IMR-90 (cell line): ENCODE data around the gene MRPL21. TPM values are rescaled to one million over a fixed set of nuclear protein-coding genes. Genes with fewer than 3 reads are reported as not detected.
A peak's percentile ranks its signal among the peaks of the same experiment; 100 is the strongest.

Experiments
- ATAC-seq: fragments of 200-7000 bp; cut with Tn5 transposase; 2 replicates; pipeline ENCODE4 v1.9.1; 2020; ENCODE audit warnings: low read depth, mild to moderate bottlenecking, moderate library complexity
- BruUV-seq: library from RNA; stranded (reverse); fragments of 400-500 nt; replicated peaks from 2 replicates; lab custom pipeline; 2021; lab: Mats Ljungman, UMichigan
- CTCF ChIA-PET: fragments of 300-600 bp; formaldehyde crosslinking; extraction: SDS; loops from one replicate; lab custom pipeline; 2021; ENCODE audit warnings: antibody characterized with exemption; lab: Yijun Ruan, JAX
- POLR2A ChIA-PET: fragments of 300-600 bp; sonication (Branson Sonifier 250); formaldehyde crosslinking; loops from one replicate; lab custom pipeline; 2022; ENCODE audit warnings: antibody characterized with exemption; ENCODE audit not compliant: unreplicated experiment; lab: Charles Lee
- DNase-seq: peaks from one replicate; pipeline ENCODE4 v3.0.0; 2013
- H2AFZ ChIP-seq: replicated peaks from 2 replicates; pipeline ENCODE3; 2013; ENCODE audit warnings: low read length, mild to moderate bottlenecking; ENCODE audit not compliant: poor library complexity
- H2AK5ac ChIP-seq: 2 replicates; pipeline ENCODE4 v1.6.1; 2013; ENCODE audit warnings: low read depth, low read length, inconsistent platforms
- H2AK9ac ChIP-seq: replicated peaks from 2 replicates; pipeline ENCODE3; 2013; ENCODE audit warnings: mild to moderate bottlenecking, low read depth, low read length, moderate library complexity; ENCODE audit not compliant: poor library complexity
- H2BK120ac ChIP-seq: 2 replicates; pipeline ENCODE4 v1.6.1; 2013; ENCODE audit warnings: low read depth, low read length, inconsistent platforms
- H2BK15ac ChIP-seq: 3 replicates; pipeline ENCODE4 v1.6.1; 2013; ENCODE audit warnings: low read depth, low read length, inconsistent platforms
- H2BK20ac ChIP-seq: 2 replicates; pipeline ENCODE4 v1.6.1; 2013; ENCODE audit warnings: low read depth, mild to moderate bottlenecking, inconsistent platforms, low read length, moderate library complexity
- H2BK5ac ChIP-seq: 2 replicates; pipeline ENCODE4 v1.6.1; 2013; ENCODE audit warnings: mild to moderate bottlenecking, low read depth, low read length, inconsistent platforms; ENCODE audit not compliant: poor library complexity, severe bottlenecking
- H3K14ac ChIP-seq: replicated peaks from 2 replicates; pipeline ENCODE4 v1.6.1; 2013; ENCODE audit warnings: low read depth, low read length, inconsistent platforms
- H3K18ac ChIP-seq: 2 replicates; pipeline ENCODE4 v1.6.1; 2013; ENCODE audit warnings: low read depth, low read length, control low read depth
- H3K23ac ChIP-seq: 2 replicates; pipeline ENCODE4 v1.6.1; 2013; ENCODE audit warnings: low read depth, low read length, inconsistent platforms
- H3K27ac ChIP-seq: 2 replicates; pipeline ENCODE4 v1.5.1; 2013; ENCODE audit warnings: mild to moderate bottlenecking, control low read depth, low read length; ENCODE audit not compliant: insufficient read depth
- H3K27me3 ChIP-seq: 2 replicates; pipeline ENCODE4 v1.6.1; 2013; ENCODE audit warnings: low read length; ENCODE audit not compliant: control insufficient read depth, insufficient read depth
- H3K36me3 ChIP-seq: 2 replicates; pipeline ENCODE4 v1.6.1; 2013; ENCODE audit warnings: low read length, mixed read lengths; ENCODE audit not compliant: control insufficient read depth, insufficient read depth
- H3K4ac ChIP-seq: 2 replicates; pipeline ENCODE4 v1.6.1; 2013; ENCODE audit warnings: low read depth, low read length, inconsistent platforms
- H3K4me1 ChIP-seq: 2 replicates; pipeline ENCODE4 v1.6.1; 2013; ENCODE audit warnings: low read length, mixed read lengths; ENCODE audit not compliant: control insufficient read depth, insufficient read depth
- H3K4me2 ChIP-seq: 2 replicates; pipeline ENCODE4 v1.6.1; 2013; ENCODE audit warnings: low read depth, mild to moderate bottlenecking, control low read depth, low read length, moderate library complexity
- H3K4me3 ChIP-seq: 2 replicates; pipeline ENCODE4 v1.5.1; 2013; ENCODE audit warnings: low read depth, mild to moderate bottlenecking, control low read depth, low read length, moderate library complexity; ENCODE audit not compliant: insufficient read depth
- H3K56ac ChIP-seq: 2 replicates; pipeline ENCODE4 v1.6.1; 2013; ENCODE audit warnings: low read length, inconsistent platforms; ENCODE audit not compliant: insufficient read depth; ENCODE audit errors: extremely low read depth
- H3K79me1 ChIP-seq, 2 experiments: 2 replicates each; pipeline ENCODE4 v1.6.1; 2013; ENCODE audit warnings: low read length in 2 of 2, inconsistent platforms in 1 of 2, low read depth in 1 of 2
- H3K9ac ChIP-seq: 2 replicates; pipeline ENCODE4 v1.6.1; 2013; ENCODE audit warnings: low read depth, low read length, control low read depth
- H3K9me1 ChIP-seq: 2 replicates; pipeline ENCODE4 v1.6.1; 2013; ENCODE audit warnings: low read length, inconsistent platforms; ENCODE audit not compliant: insufficient read depth
- H3K9me3 ChIP-seq: 2 replicates; pipeline ENCODE4 v1.6.1; 2013; ENCODE audit warnings: low read length; ENCODE audit not compliant: control insufficient read depth, insufficient read depth
- H4K20me1 ChIP-seq: 2 replicates; pipeline ENCODE4 v1.6.1; 2013; ENCODE audit warnings: low read length, inconsistent platforms; ENCODE audit not compliant: insufficient read depth
- H4K5ac ChIP-seq: 2 replicates; pipeline ENCODE4 v1.6.1; 2013; ENCODE audit warnings: mild to moderate bottlenecking, low read depth, low read length, control low read depth
- H4K8ac ChIP-seq, 2 experiments: 2 replicates each; pipeline ENCODE4 v1.6.1; 2013; ENCODE audit warnings: low read depth in 2 of 2, low read length in 2 of 2, control low read depth in 1 of 2, inconsistent platforms in 1 of 2
- H4K91ac ChIP-seq: 2 replicates; pipeline ENCODE4 v1.6.1; 2013; ENCODE audit warnings: low read depth, low read length, inconsistent platforms; ENCODE audit not compliant: insufficient read depth
- CHD1 ChIP-seq: IDR thresholded peaks from 2 replicates; pipeline ENCODE4 v1.6.1; 2012; ENCODE audit warnings: low read depth, low read length, improper control_type of control experiment
- NFE2L2 ChIP-seq: fragments of 150-350 bp; IDR thresholded peaks from 2 replicates; pipeline ENCODE4 v1.6.1; 2016; ENCODE audit warnings: low read depth, mild to moderate bottlenecking, low read length
- WGBS, 2 experiments: methylation state at CpG; one replicate each; pipeline versions ENCODE4 v1.1.5 to v1.1.7; 2013; ENCODE audit warnings: missing lambda C conversion rate in 2 of 2; ENCODE audit not compliant: insufficient read length in 1 of 2; ENCODE audit errors: extremely low coverage in 2 of 2; 5-methylcytosine and 5-hydroxymethylcytosine counted together
- dilution Hi-C: fragments of 300-500 bp; cut with HindIII; formaldehyde crosslinking; loops from one replicate; pipeline ENCODE4 v1.14.3; 2018; ENCODE audit warnings: low sequenced_read_pairs; ENCODE audit not compliant: unreplicated experiment
- in situ Hi-C: fragments of 300-500 bp; cut with MboI; formaldehyde crosslinking; loops from 3 replicates; pipeline ENCODE4 v1.14.3; 2019; ENCODE audit warnings: low sequenced_read_pairs, inconsistent platforms, mixed read lengths
- intact Hi-C: fragments of 100-400 bp; cut with micrococcal nuclease; formaldehyde crosslinking; loops from 2 replicates; pipeline ENCODE4 v1.10.0; 2022
- polyA plus RNA-seq, 3 experiments: library from polyadenylated mRNA; depleted of rRNA; stranded (reverse); fragments of >200 nt; gene quantifications; 2 replicates each; pipeline ENCODE4 v1.2.3, GENCODE V29; 2012; ENCODE audit warnings: low replicate concordance in 1 of 3
- total RNA-seq: library from RNA; depleted of rRNA; stranded (reverse); fragments of >200 nt; gene quantifications from 2 replicates; pipeline ENCODE4 v1.2.3, GENCODE V29; 2012

MRPL21 gene
- total and polyA plus RNA-seq, 2 of the 4 experiments (the other 2 are of a cell fraction) = 19.2 to 26.3 TPM

GRCh38 chr11:68934321-68934645 lies 30.7 kb upstream of the MRPL21 start:
- Histone ChIP-seq H4K5ac (no peak overlapping the region), H3K27ac (no peak overlapping the region), H2BK15ac (no peak overlapping the region), H3K23ac (no peak overlapping the region), H3K9me1 (no peaks in the 10 kb centered on the region; the same call in 1 of the 2 replicates), H3K9ac (no peak overlapping the region), H3K4me3 (no peak overlapping the region), H2BK5ac (no peak overlapping the region), H3K36me3 (peaks cover 78% of the 10 kb centered on the region), H3K9me3 (no peaks in the 10 kb centered on the region), H3K4me2 (no peak overlapping the region), H4K91ac (no peak overlapping the region), H3K18ac (no peak overlapping the region), H3K56ac (no peak overlapping the region), H2AK9ac (peak overlapping the region; percentile 14), H2BK120ac (no peak overlapping the region), H4K8ac (no peak overlapping the region), H2AFZ (no peak overlapping the region), H3K4ac (no peak overlapping the region), H3K27me3 (no peaks in the 10 kb centered on the region), H2BK20ac (no peak overlapping the region), H3K4me1 (no peaks in the 10 kb centered on the region), H3K79me1 (no peaks in the 10 kb centered on the region; a peak in 1 of 4 replicates), H3K14ac (no peak overlapping the region), H4K20me1 (no peaks in the 10 kb centered on the region), H2AK5ac (no peak overlapping the region)
- CTCF ChIA-PET = no interaction called here
- no TSS peak for BruUV-seq
- dilution Hi-C loops = no loop called here
- WGBS, 2 experiments = 91% methylated on average over 6 of the region's 12 CpGs; no CpG with 5 or more reads in 1 of the 2 experiments
- ATAC-seq (no peak), DNase-seq (no peak)
- in situ Hi-C loops = loop anchor here (25.0 kb wide), 1 partner anchor 728 kb away; no protein-coding TSS in a partner anchor
- POLR2A ChIA-PET = no interaction called here
- TF ChIP-seq CHD1 (no peak), NFE2L2 (no peak)
- intact Hi-C loops = no loop called here
